SKM-1 treated with dmso at 0.1 percent for 144 hours (cell line): Measurements from ENCODE around the gene MIP.
"Not testable (repeated sequence)": the region's sequence is repeated elsewhere in the genome, so short reads cannot be mapped to it uniquely, and the experiment has no call there.

Experiments
- DNase-seq: peaks from one replicate; lab custom pipeline; 2025; ENCODE audit not compliant: unreplicated experiment; lab: John Stamatoyannopoulos, UW

The MIP gene

GRCh38 chr12:56411781-56412639, 42.4 kb downstream of the MIP start:
- no peak for DNase-seq

GRCh38 chr12:56410768-56411167, 43.7 kb downstream of the MIP start:
- no peak for DNase-seq

- no peak for DNase-seq
These were observed 45.5 kb downstream of the MIP start for GRCh38 chr12:56408799-56409417.

GRCh38 chr12:56404227-56404626, 50.2 kb downstream of the MIP start:
- not testable (repeated sequence) for DNase-seq

GRCh38 chr12:56401612-56402011, 52.8 kb downstream of the MIP start:
- DNase-seq = not testable (repeated sequence)

- DNase-seq = not testable (repeated sequence)
These were observed 53.3 kb downstream of the MIP start for GRCh38 chr12:56401125-56401524.
